Ovary (tissue), 9 donors: ENCODE results near the gene PTPRU. TPM values are rescaled to one million over a fixed set of nuclear protein-coding genes. Genes with fewer than 3 reads are reported as not detected.

Source experiments
- DNase-seq, 5 donors: peaks; one replicate each; pipeline ENCODE4 v3.0.0-alpha.2; 2019 to 2020
- H3K27ac ChIP-seq, 2 donors: fragments of 200-600 bp; one replicate each; pipeline versions ENCODE4 v1.5.1 to v1.8.0; 2019 to 2022
- H3K27me3 ChIP-seq: fragments of 200-600 bp; one replicate; pipeline ENCODE4 v1.8.0; 2022
- H3K36me3 ChIP-seq: fragments of 200-600 bp; sonication (generic); one replicate; pipeline ENCODE4 v1.5.1; 2019
- H3K4me1 ChIP-seq: one replicate; pipeline ENCODE4 v1.8.1; 2013; ENCODE audit warnings: mild to moderate bottlenecking, moderate library complexity; ENCODE audit not compliant: insufficient read depth
- H3K4me3 ChIP-seq: fragments of 200-600 bp; sonication (generic); one replicate; pipeline ENCODE4 v1.5.1; 2017
- H3K9me3 ChIP-seq, 2 donors: fragments of 200-600 bp in 1 of 2; sonication (generic) in 1 of 2; one replicate each; pipeline versions ENCODE4 v1.5.1 to v1.8.1; 2013 to 2019; ENCODE audit warnings: mild to moderate bottlenecking in 1 of 2, moderate library complexity in 1 of 2
- CTCF ChIP-seq, 3 donors: fragments of 450-650 bp in 2 of 3; fragments of 200-600 bp in 1 of 3; IDR thresholded peaks; one replicate each; pipeline versions ENCODE4 v1.5.1 to v1.8.0; 2016 to 2022; ENCODE audit warnings: antibody characterized with exemption in 3 of 3, mild to moderate bottlenecking in 1 of 3
- EP300 ChIP-seq: sonication (generic); formaldehyde crosslinking; IDR thresholded peaks from one replicate; pipeline ENCODE4 v1.6.1; 2017; ENCODE audit warnings: antibody characterized with exemption
- POLR2A ChIP-seq: fragments of 450-650 bp; IDR thresholded peaks from one replicate; pipeline ENCODE4 v1.6.1; 2017; ENCODE audit warnings: antibody characterized with exemption, mild to moderate bottlenecking, moderate library complexity
- WGBS, 3 donors: extraction: QIAGEN DNeasy Blood & Tissue Kit in 1 of 3; methylation state at CpG; one replicate each; pipeline versions ENCODE4 v1.1.5 to v1.1.7; 2013 to 2017; 5-methylcytosine and 5-hydroxymethylcytosine counted together
- intact Hi-C, 4 donors: fragments of 100-400 bp; cut with DNase I; formaldehyde crosslinking; loops; one replicate each; pipeline versions ENCODE4 v1.11.0 to v1.15.1; 2022 to 2023
- polyA plus RNA-seq, 2 donors: library from polyadenylated mRNA; stranded (reverse); fragments of 200-250 nt in 1 of 2; fragments of 350-450 nt in 1 of 2; fragmentation: Illumina TruSeq in 1 of 2; extraction: RNeasy Lipid Tissue Mini Kit (QIAGEN cat#74804) in 1 of 2; gene quantifications; one replicate each; pipeline ENCODE4 v1.2.3, GENCODE V29; 2013 to 2014
- total RNA-seq, 7 donors: library from RNA; depleted of rRNA in 2 of 7; stranded (reverse); fragments of >200 nt in 2 of 7; fragmentation: NEBNext Ultra II Directional in 3 of 7; extraction: Animal tissue kit (Norgen Biotek cat#: 25700) in 3 of 7; gene quantifications; one replicate each; pipeline versions ENCODE4 v1.1.0 to v1.2.4, GENCODE V29; 2016 to 2023
- donor health status: DM: no; HTN: no; CAD: no; lungs with moderate emphysema.
- donor health status: DM: no; HTN: no; CAD: no.
- donor health status: Bipolar disorder and iron deficiency.
- donor health status: DM: yes; HTN: yes; CAD: no.
- donor health status: DM: no; HTN: no; CAD: no.
- donor health status: DM: yes; HTN: yes; CAD: no.

Gene PTPRU
- total and polyA plus RNA-seq, 9 donors = 2.9 to 45.2 (median 29.9) TPM

- TF ChIP-seq CTCF (IDR thresholded peaks at IDR 0.05) = no peak
- no peak for TF ChIP-seq POLR2A
- TF ChIP-seq EP300 = no peak
- H3K4me3 ChIP-seq = no peak overlapping the region
- H3K36me3 ChIP-seq = no peaks in the 10 kb centered on the region
- DNase-seq = no peak
- no peaks in the 10 kb centered on the region for H3K27me3 ChIP-seq
- no peaks in the 10 kb centered on the region for H3K9me3 ChIP-seq
- H3K4me1 ChIP-seq = no peaks in the 10 kb centered on the region
- intact Hi-C loops = loop anchor here in 2 of 4 donors (10.0 kb wide), 2 partner anchors 225 to 1135 kb away; no protein-coding TSS in a partner anchor
- WGBS, 3 donors = 84 to 93% (median 91%) methylated on average over 2 of the region's 2 CpGs
- no peak overlapping the region for H3K27ac ChIP-seq
Observed at GRCh38 chr1:29249951-29250581, 13.7 kb downstream of the PTPRU start.

DNA sequence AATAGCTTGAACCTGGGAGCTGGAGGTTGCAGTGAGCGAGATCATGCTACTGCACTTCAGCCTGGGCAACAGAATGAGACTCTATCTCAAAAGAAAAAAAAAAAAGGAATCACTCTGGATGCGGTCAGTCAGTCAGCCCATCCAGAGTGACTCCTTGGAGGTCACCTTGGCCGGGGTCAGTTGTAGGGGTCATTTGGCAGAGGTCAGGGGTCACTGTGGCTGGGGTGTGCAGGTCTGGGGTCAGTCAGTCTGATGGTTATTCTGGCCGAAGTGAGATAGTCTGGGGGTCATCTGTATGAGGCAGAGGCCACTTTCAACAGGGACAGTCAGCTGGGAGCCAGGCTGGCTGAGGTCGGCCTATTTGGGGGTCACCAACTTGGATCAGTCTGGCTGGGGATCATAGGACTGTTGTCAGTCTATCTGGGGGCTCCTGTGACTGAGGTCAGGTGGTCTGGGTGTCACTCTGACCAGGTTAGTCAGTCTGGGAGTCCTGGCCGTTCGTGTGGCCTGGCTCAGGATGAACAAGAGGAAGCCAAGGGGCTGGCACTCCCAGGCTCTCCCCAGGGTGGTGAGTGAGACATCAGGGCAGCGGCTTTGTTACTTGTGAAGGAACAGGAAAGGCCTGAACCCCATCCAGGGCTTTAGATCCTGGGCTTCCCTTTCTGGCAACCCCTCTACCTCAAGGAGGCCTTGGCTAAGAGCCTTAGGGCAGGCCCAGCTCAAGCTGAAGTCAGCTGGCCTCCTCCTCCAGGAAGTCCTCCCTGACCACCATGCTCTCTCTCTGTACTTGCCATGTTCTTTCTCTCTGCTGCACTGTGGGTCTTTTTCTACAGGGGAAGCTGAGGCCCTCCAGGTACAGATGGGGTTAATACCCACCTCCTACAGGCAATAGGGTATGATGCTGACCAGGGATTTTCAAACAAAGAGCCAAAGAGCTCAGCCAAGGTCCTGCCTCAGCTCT, 15.1 kb downstream of the PTPRU start:
- intact Hi-C loops = no loop called here
- Histone ChIP-seq H3K4me1 (no peaks in the 10 kb centered on the region), H3K27ac (no peak overlapping the region), H3K4me3 (no peak overlapping the region), H3K27me3 (no peaks in the 10 kb centered on the region), H3K36me3 (no peaks in the 10 kb centered on the region), H3K9me3 (no peaks in the 10 kb centered on the region)
- TF ChIP-seq POLR2A (no peak), CTCF (IDR thresholded peaks at IDR 0.05) (no peak), EP300 (no peak)
- WGBS, 3 donors = 85 to 92% (median 89%) methylated on average over 8 of the region's 8 CpGs
- DNase-seq = no peak

DNA sequence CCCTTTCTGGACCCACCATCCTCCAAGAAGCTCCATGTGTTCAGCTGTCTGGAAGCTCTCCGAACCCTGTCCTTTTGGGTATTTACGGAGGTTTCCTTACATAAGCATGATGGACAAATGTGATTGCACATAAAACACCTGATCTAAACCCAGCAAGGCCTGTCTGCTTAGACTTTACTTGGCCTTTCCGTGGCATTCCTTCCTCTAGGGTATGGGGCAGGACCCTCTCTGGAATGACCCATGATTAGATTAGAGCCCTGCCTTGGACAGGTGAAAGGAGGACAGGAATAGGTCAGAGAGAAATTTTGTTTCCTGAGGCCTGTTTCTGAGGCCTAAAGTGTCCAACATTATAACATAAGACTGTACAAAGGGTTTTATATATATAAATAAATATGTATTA, 16.9 kb downstream of the PTPRU start:
- no peak overlapping the region for H3K27ac ChIP-seq
- H3K4me3 ChIP-seq = no peak overlapping the region
- no peak for TF ChIP-seq EP300
- no peak for TF ChIP-seq CTCF (IDR thresholded peaks at IDR 0.05)
- no peak for TF ChIP-seq POLR2A
- 85 to 95% (median 90%) methylated on average over 3 of the region's 3 CpGs for WGBS, 3 donors
- H3K27me3 ChIP-seq = no peaks in the 10 kb centered on the region
- no peaks in the 10 kb centered on the region for H3K36me3 ChIP-seq
- intact Hi-C loops = no loop called here
- H3K9me3 ChIP-seq = no peaks in the 10 kb centered on the region
- H3K4me1 ChIP-seq = peaks cover 7% of the 10 kb centered on the region
- DNase-seq = no peak

GRCh38 chr1:29254346-29254745, 18.0 kb downstream of the PTPRU start:
- 90 to 93% (median 92%) methylated on average over 7 of the region's 7 CpGs for WGBS, 3 donors
- intact Hi-C loops = no loop called here
- no peak for TF ChIP-seq CTCF (IDR thresholded peaks at IDR 0.05)
- TF ChIP-seq POLR2A = no peak
- TF ChIP-seq EP300 = no peak
- Histone ChIP-seq H3K4me3 (no peak overlapping the region), H3K27ac (no peak overlapping the region), H3K27me3 (no peaks in the 10 kb centered on the region), H3K9me3 (no peaks in the 10 kb centered on the region), H3K36me3 (no peaks in the 10 kb centered on the region), H3K4me1 (peaks cover 11% of the 10 kb centered on the region)
- DNase-seq = no peak
